Astrocyte (in vitro differentiated cells and primary cell): ENCODE results near the gene MCF2L. TPM values are rescaled to one million over a fixed set of nuclear protein-coding genes. Genes with fewer than 3 reads are reported as not detected.

Experiments
- DNase-seq: peaks from one replicate; pipeline ENCODE4 v3.0.0-alpha.2; 2010; ENCODE audit warnings: low read depth
- FAIRE-seq: peaks from 2 replicates; lab custom pipeline; 2011; peaks lifted over from hg19 to GRCh38; lab: Jason Lieb, UNC
- H2AFZ ChIP-seq: 2 replicates; pipeline ENCODE4 v1.6.0; 2012; ENCODE audit warnings: low read depth, low read length, inconsistent platforms
- H3K27ac ChIP-seq: 2 replicates; pipeline ENCODE4 v1.5.1; 2011; ENCODE audit warnings: low read depth, low read length, inconsistent platforms
- H3K27me3 ChIP-seq: 2 replicates; pipeline ENCODE4 v1.6.0; 2011; ENCODE audit warnings: low read length, inconsistent platforms; ENCODE audit not compliant: insufficient read depth
- H3K36me3 ChIP-seq: 2 replicates; pipeline ENCODE4 v1.5.1; 2011; ENCODE audit warnings: low read length, inconsistent platforms; ENCODE audit not compliant: insufficient read depth
- H3K4me1 ChIP-seq: 2 replicates; pipeline ENCODE4 v1.5.1; 2011; ENCODE audit warnings: low read length, inconsistent platforms; ENCODE audit not compliant: insufficient read depth
- H3K4me2 ChIP-seq: 2 replicates; pipeline ENCODE4 v1.6.0; 2012; ENCODE audit warnings: low read length, inconsistent platforms
- H3K4me3 ChIP-seq: 2 replicates; pipeline ENCODE4 v1.5.1; 2011; ENCODE audit warnings: low read depth, mild to moderate bottlenecking, low read length, inconsistent platforms; ENCODE audit not compliant: insufficient read depth
- H3K79me2 ChIP-seq: 2 replicates; pipeline ENCODE4 v1.6.0; 2012; ENCODE audit warnings: mild to moderate bottlenecking, low read length, inconsistent platforms; ENCODE audit not compliant: insufficient read depth
- H3K9ac ChIP-seq: 2 replicates; pipeline ENCODE4 v1.6.0; 2012; ENCODE audit warnings: mild to moderate bottlenecking, low read length, inconsistent platforms
- H3K9me3 ChIP-seq: 2 replicates; pipeline ENCODE4 v1.5.1; 2012; ENCODE audit warnings: low read depth, mild to moderate bottlenecking, low read length, inconsistent platforms; ENCODE audit not compliant: insufficient read depth
- H4K20me1 ChIP-seq: 2 replicates; pipeline ENCODE4 v1.6.0; 2012; ENCODE audit warnings: low read length, inconsistent platforms; ENCODE audit not compliant: insufficient read depth
- H3K27ac Mint-ChIP-seq: one replicate; pipeline ENCODE4 v1.8.0; 2021; ENCODE audit warnings: mild to moderate bottlenecking, mixed read lengths; ENCODE audit not compliant: unreplicated experiment
- H3K27me3 Mint-ChIP-seq: one replicate; pipeline ENCODE4 v1.8.0; 2021; ENCODE audit warnings: low read depth, mixed read lengths; ENCODE audit not compliant: unreplicated experiment
- H3K36me3 Mint-ChIP-seq: one replicate; pipeline ENCODE4 v1.8.0; 2021; ENCODE audit warnings: low read depth, mixed read lengths; ENCODE audit not compliant: unreplicated experiment
- H3K4me1 Mint-ChIP-seq: one replicate; pipeline ENCODE4 v1.8.0; 2021; ENCODE audit warnings: low read depth, mixed read lengths; ENCODE audit not compliant: unreplicated experiment
- H3K4me3 Mint-ChIP-seq: one replicate; pipeline ENCODE4 v1.8.0; 2021; ENCODE audit warnings: mild to moderate bottlenecking, moderate library complexity, mixed read lengths; ENCODE audit not compliant: unreplicated experiment
- H3K9me3 Mint-ChIP-seq: one replicate; pipeline ENCODE4 v1.8.0; 2021; ENCODE audit warnings: mild to moderate bottlenecking, mixed read lengths; ENCODE audit not compliant: unreplicated experiment
- CTCF ChIP-seq: IDR thresholded peaks from 2 replicates; pipeline ENCODE4 v1.5.1; 2011; ENCODE audit warnings: low read depth, mild to moderate bottlenecking, inconsistent platforms, low read length, moderate library complexity; ENCODE audit not compliant: insufficient read depth
- EZH2 ChIP-seq: IDR thresholded peaks from 2 replicates; pipeline ENCODE4 v1.6.1; 2012; ENCODE audit warnings: mild to moderate bottlenecking, low read length, inconsistent platforms; ENCODE audit not compliant: insufficient read depth
- total RNA-seq: library from RNA; stranded (reverse); gene quantifications from 2 replicates; pipeline ENCODE4 v1.2.1, GENCODE V29; 2021

Gene MCF2L
- total RNA-seq, 1 donor from 2014 or later: 3.4 TPM

GRCh38 chr13:113020323-113021080 lies 51.5 kb downstream of the MCF2L start:
- Mint-ChIP-seq H3K9me3 (peaks cover 8% of the 10 kb centered on the region), H3K4me3 (no peak overlapping the region), H3K36me3 (peaks cover 3% of the 10 kb centered on the region), H3K27ac (no peak overlapping the region), H3K27me3 (peaks cover 43% of the 10 kb centered on the region), H3K4me1 (peaks cover 8% of the 10 kb centered on the region)
- Histone ChIP-seq H3K27ac (no peak overlapping the region), H3K4me2 (no peak overlapping the region), H2AFZ (no peak overlapping the region), H3K79me2 (no peaks in the 10 kb centered on the region), H3K27me3 (peaks cover 15% of the 10 kb centered on the region), H3K4me3 (no peak overlapping the region), H3K9me3 (no peaks in the 10 kb centered on the region), H3K9ac (no peak overlapping the region), H3K36me3 (no peaks in the 10 kb centered on the region), H4K20me1 (no peaks in the 10 kb centered on the region), H3K4me1 (peaks cover 7% of the 10 kb centered on the region)
- TF ChIP-seq EZH2: no peak
- TF ChIP-seq CTCF: no peak
- no peak for FAIRE-seq
- no peak for DNase-seq

GRCh38 chr13:113021391-113021790 lies 52.4 kb downstream of the MCF2L start:
- Mint-ChIP-seq H3K36me3 (peaks cover 3% of the 10 kb centered on the region), H3K9me3 (peaks cover 8% of the 10 kb centered on the region), H3K27ac (no peak overlapping the region), H3K4me1 (peaks cover 8% of the 10 kb centered on the region), H3K4me3 (no peak overlapping the region), H3K27me3 (peaks cover 39% of the 10 kb centered on the region)
- Histone ChIP-seq H3K4me1 (peaks cover 7% of the 10 kb centered on the region), H2AFZ (no peak overlapping the region), H3K27me3 (peaks cover 15% of the 10 kb centered on the region), H3K79me2 (no peaks in the 10 kb centered on the region), H3K9ac (no peak overlapping the region), H3K4me2 (no peak overlapping the region), H3K36me3 (no peaks in the 10 kb centered on the region), H4K20me1 (no peaks in the 10 kb centered on the region), H3K27ac (no peak overlapping the region), H3K4me3 (no peak overlapping the region), H3K9me3 (no peaks in the 10 kb centered on the region)
- no peak for TF ChIP-seq EZH2
- TF ChIP-seq CTCF: no peak
- DNase-seq (no peak), FAIRE-seq (no peak)

- Mint-ChIP-seq H3K27ac (no peak overlapping the region), H3K4me1 (peaks cover 8% of the 10 kb centered on the region), H3K4me3 (no peak overlapping the region), H3K36me3 (peaks cover 3% of the 10 kb centered on the region), H3K9me3 (peaks cover 8% of the 10 kb centered on the region), H3K27me3 (peaks cover 43% of the 10 kb centered on the region)
- Histone ChIP-seq H3K4me1 (peaks cover 7% of the 10 kb centered on the region), H3K9ac (no peak overlapping the region), H3K79me2 (no peaks in the 10 kb centered on the region), H3K36me3 (no peaks in the 10 kb centered on the region), H3K27me3 (peaks cover 15% of the 10 kb centered on the region), H2AFZ (no peak overlapping the region), H4K20me1 (no peaks in the 10 kb centered on the region), H3K4me3 (no peak overlapping the region), H3K27ac (no peak overlapping the region), H3K9me3 (no peaks in the 10 kb centered on the region), H3K4me2 (no peak overlapping the region)
- DNase-seq (no peak), FAIRE-seq (no peak)
- no peak for TF ChIP-seq CTCF
- no peak for TF ChIP-seq EZH2
Observed at GRCh38 chr13:113021811-113022210, 52.8 kb downstream of the MCF2L start.
